GM19240 (cell line): ENCODE results near the gene ACTA2.

Source experiments
- DNase-seq: peaks from one replicate; pipeline ENCODE4 v3.0.0; 2011; ENCODE audit warnings: low spot score; ENCODE audit not compliant: insufficient read length

The ACTA2 gene

GRCh38 chr10:88920986-88921593, 31.5 kb downstream of the ACTA2 start:
- DNase-seq: no peak

DNA sequence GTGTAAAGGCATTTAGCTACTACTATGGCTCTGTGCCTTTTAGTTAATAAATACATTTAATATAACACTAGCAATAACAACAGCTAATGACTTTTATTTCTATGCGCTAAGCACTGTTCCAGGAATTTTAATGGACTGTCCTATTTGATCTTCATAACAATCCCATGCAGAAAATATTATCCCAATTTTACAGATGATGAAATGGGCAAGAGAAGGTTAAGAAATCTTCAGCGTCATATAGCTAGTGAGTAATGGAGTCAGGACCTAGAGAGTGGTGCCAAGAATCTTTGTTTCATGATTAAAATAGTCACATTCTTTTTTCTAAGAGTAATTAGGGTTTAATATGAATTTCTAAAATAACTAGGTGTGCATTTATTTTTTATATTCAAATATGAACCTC, 32.4 kb downstream of the ACTA2 start:
- no peak for DNase-seq

DNA sequence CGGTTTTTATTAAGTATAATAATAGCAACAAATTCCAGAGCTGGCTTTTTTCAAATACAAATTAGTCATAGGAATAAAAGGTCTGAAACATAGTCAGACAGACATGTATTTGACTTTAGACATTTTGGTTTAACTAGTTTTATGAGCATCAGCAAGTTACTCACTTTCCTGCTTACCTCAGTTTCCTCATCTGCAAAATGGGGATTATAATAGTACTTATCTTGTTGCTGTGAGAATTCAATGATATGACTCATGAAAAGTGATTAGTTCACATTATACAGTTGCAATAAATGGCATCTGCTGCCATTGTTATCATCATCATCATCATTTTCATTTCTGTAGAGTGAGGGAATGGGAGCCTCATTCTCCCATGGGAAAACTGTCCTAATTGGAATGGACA, 33.5 kb downstream of the ACTA2 start:
- no peak for DNase-seq

GRCh38 chr10:88918191-88918905, 34.2 kb downstream of the ACTA2 start:
- no peak for DNase-seq

- DNase-seq: no peak
Measured at GRCh38 chr10:88916986-88917385, 35.6 kb downstream of the ACTA2 start.

DNA sequence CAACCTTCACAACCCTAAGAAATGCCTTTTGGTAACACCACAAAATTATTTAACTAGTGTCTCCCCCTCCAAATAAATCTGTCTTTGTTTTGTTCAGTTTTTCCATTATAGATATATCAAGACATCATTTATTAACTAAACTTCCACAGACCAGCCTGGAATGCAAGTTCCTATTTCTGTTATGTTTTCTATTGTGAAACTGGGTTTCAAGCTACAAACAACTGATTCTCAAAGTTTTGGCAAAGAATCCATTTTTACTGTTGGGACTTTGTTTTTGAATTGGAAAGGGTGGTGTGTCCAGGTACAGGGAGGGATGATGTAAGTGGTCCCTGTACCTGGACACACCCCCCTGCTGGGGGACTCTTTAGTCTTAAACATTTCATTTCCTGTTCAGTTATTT, 36.3 kb downstream of the ACTA2 start:
- DNase-seq: no peak

GRCh38 chr10:88915781-88916180, 36.8 kb downstream of the ACTA2 start:
- DNase-seq: no peak

- no peak for DNase-seq
Measured at GRCh38 chr10:88913788-88914187, 38.8 kb downstream of the ACTA2 start.

DNA sequence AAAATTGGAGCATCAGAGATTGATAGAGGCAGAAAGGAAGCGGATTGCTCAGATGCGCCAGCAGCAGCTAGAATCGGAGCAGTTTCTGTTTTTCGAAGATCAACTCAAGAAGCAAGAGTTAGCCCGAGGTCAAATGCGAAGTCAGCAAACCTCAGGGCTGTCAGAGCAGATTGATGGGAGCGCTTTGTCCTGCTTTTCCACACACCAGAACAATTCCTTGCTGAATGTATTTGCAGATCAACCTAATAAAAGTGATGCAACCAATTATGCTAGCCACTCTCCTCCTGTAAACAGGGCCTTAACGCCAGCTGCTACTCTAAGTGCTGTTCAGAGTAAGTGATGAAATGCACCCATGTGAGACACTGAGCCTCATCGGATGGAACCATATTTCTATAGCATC, 39.4 kb downstream of the ACTA2 start:
- DNase-seq: no peak

DNA sequence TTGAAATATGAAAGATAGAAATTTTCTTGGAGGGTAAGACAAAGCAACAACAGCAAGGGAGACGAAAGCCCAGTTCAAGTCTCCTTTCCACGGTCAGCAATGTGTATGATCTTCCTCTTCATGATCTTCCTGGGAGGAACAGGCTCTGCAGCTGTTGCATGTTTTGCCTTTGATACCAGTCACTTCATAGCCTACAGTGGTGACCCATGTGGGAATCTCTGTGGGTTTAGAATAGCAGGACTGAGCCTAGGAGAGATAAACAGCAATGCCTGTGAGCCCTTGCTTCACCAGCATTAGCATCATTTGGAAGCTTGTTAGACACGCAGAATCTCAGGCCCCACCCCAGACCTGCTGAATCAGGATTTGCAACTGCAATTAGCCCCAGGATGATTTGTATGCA, 40.7 kb downstream of the ACTA2 start:
- DNase-seq: no peak

DNA sequence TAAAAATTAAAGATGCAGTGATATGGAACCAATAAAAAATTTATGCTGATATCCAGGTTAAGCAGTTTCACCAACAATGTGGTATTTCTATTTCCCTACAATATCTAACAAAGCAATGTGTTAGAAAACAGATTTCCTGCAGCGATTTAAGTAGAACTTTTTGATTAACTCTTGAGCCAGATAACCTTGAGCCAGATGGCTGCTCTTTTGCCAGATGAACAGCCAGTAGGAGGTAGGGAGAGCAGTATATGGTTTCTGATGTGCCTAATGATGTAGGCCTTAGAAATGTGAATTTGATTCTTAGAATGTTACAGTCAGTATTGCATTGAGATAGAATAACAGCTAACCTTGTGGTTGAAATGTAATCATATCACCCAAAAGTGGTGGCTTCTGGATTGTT, 41.5 kb downstream of the ACTA2 start:
- no peak for DNase-seq

- no peak for DNase-seq
Measured at GRCh38 chr10:88908194-88908593, 44.4 kb downstream of the ACTA2 start.

- DNase-seq: no peak
Measured at GRCh38 chr10:88906921-88907320, 45.7 kb downstream of the ACTA2 start.

DNA sequence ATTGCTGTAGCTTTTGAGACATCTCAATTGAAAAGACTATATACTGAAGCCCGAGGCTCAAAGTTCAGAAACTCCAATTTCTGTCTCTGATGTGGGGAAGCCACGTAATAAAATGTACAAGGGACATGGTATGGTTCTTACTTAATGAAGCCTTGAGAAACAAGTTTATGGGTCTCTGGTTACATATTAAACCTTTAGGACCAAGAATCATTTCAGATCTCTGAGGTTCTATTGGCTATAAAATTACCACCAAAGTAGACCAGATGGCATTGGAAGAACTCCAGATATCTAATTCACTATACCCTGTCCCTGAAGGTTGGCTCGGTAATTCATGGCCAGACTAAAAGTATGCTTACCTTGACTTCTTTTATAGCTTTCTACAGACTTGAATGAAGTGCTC, 48.9 kb downstream of the ACTA2 start:
- no peak for DNase-seq

GRCh38 chr10:88901984-88902789, 50.4 kb downstream of the ACTA2 start:
- no peak for DNase-seq

DNA sequence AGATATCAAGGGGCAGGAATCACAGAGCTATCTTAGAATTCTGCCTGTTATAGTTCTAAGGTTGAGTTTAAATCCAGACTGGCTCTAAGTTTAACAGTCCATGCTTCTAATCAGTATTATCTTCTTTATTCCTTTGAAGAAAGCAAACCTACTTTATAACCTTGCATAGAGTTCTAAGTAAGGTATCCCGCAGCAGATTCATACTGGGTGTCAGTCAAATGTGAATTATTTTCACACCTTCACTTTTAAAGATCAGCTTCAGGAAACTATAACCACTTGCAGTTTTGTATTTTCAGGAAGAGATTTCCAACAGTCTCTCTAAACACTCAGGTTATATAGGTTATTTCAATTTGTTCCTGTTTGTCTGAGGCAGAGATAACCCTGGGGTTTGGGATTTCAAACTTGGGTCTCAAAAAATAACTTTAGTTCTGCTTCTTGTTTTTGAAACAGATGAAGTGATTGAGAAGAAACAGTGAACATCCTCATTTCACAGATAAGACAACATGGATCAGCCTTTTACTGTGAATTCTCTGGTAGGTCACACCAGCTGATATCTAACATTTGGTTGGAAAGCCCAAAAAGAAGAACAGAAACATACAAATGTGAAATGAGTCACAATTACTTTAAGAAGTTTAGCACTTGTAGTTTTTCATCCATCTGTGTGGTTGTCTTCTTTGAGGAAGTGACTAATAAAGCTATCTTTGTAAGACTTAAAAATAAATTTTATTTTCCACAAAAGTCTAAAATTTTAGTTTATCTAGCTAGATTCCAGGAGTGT, 51.2 kb downstream of the ACTA2 start:
- DNase-seq: no peak

GRCh38 chr10:88899886-88900285, 52.7 kb downstream of the ACTA2 start:
- no peak for DNase-seq

DNA sequence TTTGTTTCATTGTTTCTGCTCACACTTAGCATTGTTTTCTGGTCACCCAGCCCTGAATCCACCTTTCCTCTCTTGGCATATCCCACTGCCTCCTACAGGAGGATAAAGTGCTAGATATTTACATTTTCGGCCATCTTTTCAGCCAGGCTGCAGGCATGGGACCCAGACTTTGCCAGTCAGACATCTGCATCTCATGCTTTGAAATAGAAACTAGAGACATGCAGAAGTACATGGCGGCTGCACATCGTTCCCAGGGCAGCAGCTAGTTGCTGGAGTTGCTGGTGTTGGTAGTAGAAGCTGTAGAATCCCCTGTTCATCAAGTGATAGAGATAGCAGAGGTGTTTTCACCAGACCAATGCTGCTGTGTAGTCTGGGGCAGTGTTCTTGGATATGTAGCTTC, 53.8 kb downstream of the ACTA2 start:
- DNase-seq: no peak

DNA sequence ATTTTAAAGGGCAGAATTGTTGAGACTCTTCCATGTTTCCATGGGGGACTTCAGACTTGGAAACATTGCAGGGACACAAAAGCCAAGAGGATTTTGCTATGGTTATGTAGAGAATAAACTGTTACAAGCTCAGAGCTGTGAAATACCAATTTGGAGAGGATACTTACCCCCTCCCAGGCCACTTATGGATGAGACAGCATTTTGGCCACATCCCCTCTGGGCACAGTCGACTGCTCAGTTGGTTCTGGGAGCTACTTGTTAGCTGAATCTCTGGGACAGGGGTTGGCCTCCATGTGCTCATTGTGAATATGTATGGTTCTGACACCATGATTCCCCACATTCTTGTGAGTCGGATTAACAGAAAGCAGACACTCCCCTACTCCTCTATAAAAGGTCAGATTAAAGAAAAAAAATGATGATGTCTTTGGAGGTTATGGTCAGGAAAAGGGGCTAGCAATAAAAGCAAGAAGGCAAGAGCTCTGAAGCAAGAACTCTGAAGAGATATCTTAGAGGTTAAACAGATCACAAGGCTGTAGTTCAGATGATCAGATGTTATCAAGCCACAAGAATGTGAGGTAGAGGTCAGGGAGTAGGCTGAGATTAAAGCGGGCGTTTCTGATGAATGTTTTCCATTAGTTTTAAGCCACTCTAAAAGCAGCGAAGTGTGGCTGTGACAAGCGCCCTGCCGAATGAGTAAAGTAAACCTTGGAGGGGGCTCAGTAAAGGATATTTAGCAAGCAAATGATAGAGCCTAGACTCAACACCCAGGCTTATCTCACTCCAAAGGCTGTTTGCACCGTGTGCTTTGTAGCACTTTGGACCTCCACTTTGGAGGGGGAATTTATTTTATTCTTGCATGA, 55.3 kb downstream of the ACTA2 start:
- DNase-seq: no peak

DNA sequence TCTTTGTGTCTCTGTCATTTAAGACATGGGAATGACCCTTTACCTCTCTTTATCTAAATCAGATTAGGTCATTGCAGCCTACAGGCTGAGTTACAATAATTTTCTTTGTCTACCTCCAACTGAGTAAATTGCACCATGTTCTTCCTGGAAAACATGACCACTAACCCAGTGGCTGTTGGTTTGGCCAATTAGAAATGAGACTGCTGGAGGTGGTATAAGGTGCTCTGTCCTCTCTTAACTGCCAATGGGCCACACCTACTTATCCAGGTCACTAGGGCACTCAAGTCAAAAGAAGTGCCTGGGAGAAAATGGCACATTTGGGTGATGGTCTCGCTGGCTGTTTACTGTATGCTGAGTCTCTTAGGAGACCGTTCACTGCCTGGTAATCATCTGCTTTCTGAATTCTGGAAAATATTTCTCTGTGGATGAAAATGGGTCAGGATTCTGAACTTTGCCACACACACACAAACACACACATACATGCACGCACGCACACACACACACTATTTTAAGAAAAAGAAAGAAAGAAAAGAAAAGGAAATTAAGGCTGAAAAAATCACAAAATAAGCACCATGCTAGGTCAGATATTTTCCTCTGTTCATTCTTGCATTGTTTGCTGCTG, 56.1 kb downstream of the ACTA2 start:
- DNase-seq: no peak
